Heart left ventricle (tissue), 16 donors: ENCODE measurements around the gene APH1A. TPM values are rescaled to one million over a fixed set of nuclear protein-coding genes. Genes with fewer than 3 reads are reported as not detected.

Experiments used
- ATAC-seq, 4 donors: fragments of 200-7000 bp; cut with Tn5 transposase; one replicate each; pipeline ENCODE4 v1.9.1; 2020 to 2022; ENCODE audit warnings: moderate library complexity in 4 of 4, mild to moderate bottlenecking in 3 of 4, moderate number of reproducible peaks in 1 of 4
- DNase-seq, 5 donors: peaks; one replicate each; pipeline ENCODE4 v3.0.0-alpha.2; 2020
- H3K27ac ChIP-seq, 12 donors: fragments of 200-600 bp; sonication (generic) in 4 of 12; one replicate each; pipeline versions ENCODE4 v1.5.0 to v1.8.0; 2016 to 2022; ENCODE audit warnings: mild to moderate bottlenecking in 2 of 12
- H3K27me3 ChIP-seq, 9 donors: fragments of 200-600 bp; sonication (generic) in 2 of 9; one replicate each; pipeline versions ENCODE4 v1.5.1 to v1.8.0; 2016 to 2022; ENCODE audit warnings: mild to moderate bottlenecking in 3 of 9
- H3K36me3 ChIP-seq, 9 donors: fragments of 200-600 bp; sonication (generic) in 2 of 9; one replicate each; pipeline versions ENCODE4 v1.5.0 to v1.8.0; 2018 to 2022; ENCODE audit warnings: mild to moderate bottlenecking in 2 of 9
- H3K4me1 ChIP-seq, 12 donors: fragments of 200-600 bp; sonication (generic) in 4 of 12; one replicate each; pipeline versions ENCODE4 v1.5.0 to v1.8.0; 2016 to 2022; ENCODE audit warnings: mild to moderate bottlenecking in 3 of 12
- H3K4me3 ChIP-seq, 12 donors: fragments of 200-600 bp; sonication (generic) in 4 of 12; one replicate each; pipeline versions ENCODE4 v1.5.0 to v1.8.0; 2017 to 2022; ENCODE audit warnings: mild to moderate bottlenecking in 9 of 12, moderate library complexity in 4 of 12
- H3K9me3 ChIP-seq, 12 donors: fragments of 200-600 bp; sonication (generic) in 4 of 12; one replicate each; pipeline versions ENCODE4 v1.5.0 to v1.8.0; 2016 to 2022; ENCODE audit warnings: mild to moderate bottlenecking in 1 of 12
- CTCF ChIP-seq, 12 donors: fragments of 200-600 bp; sonication (generic) in 4 of 12; IDR thresholded peaks; one replicate each; pipeline versions ENCODE4 v1.5.0 to v1.8.0; 2018 to 2022; ENCODE audit warnings: antibody characterized with exemption in 12 of 12, mild to moderate bottlenecking in 5 of 12
- POLR2A ChIP-seq, 2 donors: fragments of 450-650 bp; IDR thresholded peaks; one replicate each; pipeline ENCODE4 v1.6.1; 2017; ENCODE audit warnings: antibody characterized with exemption in 2 of 2, mild to moderate bottlenecking in 2 of 2, moderate library complexity in 2 of 2
- WGBS, 4 donors: extraction: QIAGEN DNeasy Blood & Tissue Kit in 2 of 4; methylation state at CpG; one replicate each; pipeline versions ENCODE4 v1.1.5 to v1.1.7; 2013 to 2018; 5-methylcytosine and 5-hydroxymethylcytosine counted together
- intact Hi-C, 10 donors: fragments of 100-400 bp; cut with DNase I; formaldehyde crosslinking; loops; one replicate each; pipeline versions ENCODE4 v1.11.1 to v1.14.2; 2022
- polyA plus RNA-seq, 2 donors: library from polyadenylated mRNA; stranded (reverse); fragments of 200-250 nt; gene quantifications; one replicate each; pipeline ENCODE4 v1.2.3, GENCODE V29; 2013
- total RNA-seq, 9 donors: library from RNA; depleted of rRNA in 2 of 9; stranded (reverse); fragments of >200 nt in 2 of 9; fragmentation: NEBNext Ultra II Directional in 3 of 9; extraction: Animal tissue kit (Norgen Biotek cat#: 25700) in 3 of 9; gene quantifications; one replicate each; pipeline versions ENCODE4 v1.1.0 to v1.2.4, GENCODE V29; 2016 to 2023
- donor health status: ischemic (EF 13 %, LVEDD 7.1; RV severe dilation, severe dysfunction).
- donor health status: healthy with polysubstance abuse.
- donor health status: DM: no; HTN: yes; CAD: no.
- donor health status: DM: no; HTN: no; CAD: no.
- donor health status: ischemic (EF 25% LVEDD 6.9; RV normal size, moderate dysfunction).
- donor health status: ischemic (EF 25% LVEDD 5.7; RV mildly dilated, moderate dysfunction).
- donor health status: healthy.
- donor health status: DM: yes; HTN: yes; CAD: no.
- donor health status: ischemic (EF 35%, LVEDD 5.7; RV mildly dilated, moderate dysfunction).
- donor health status: nonischemic (EF 11% LVEDD 7.7; RV severe dilation, severe dysfunction).
- donor health status: DM: yes; HTN: yes; CAD: no.
- donor health status: PGD.
- donor health status: ischemic (EF 29% LVEDD 5.4; RV normal size, mild dysfunction).
- donor health status: nonischemic (EF 23%, LVEDD 6.1; RV moderate dilation, normal function).

APH1A gene
- total and polyA plus RNA-seq, 11 donors = 50.1 to 102 (median 59.8) TPM

- WGBS, 4 donors = 0 to 3% (median 0%) methylated on average over 21 of the region's 21 CpGs
- Histone ChIP-seq H3K27ac (peak overlapping the region; percentile 86 to 99 (median 96)), H3K4me3 (peak overlapping the region; percentile 67 to 99 (median 92)), H3K36me3 (peaks cover 0 to 40% (median 36%) of the 10 kb centered on the region in 9 donors), H3K27me3 (no peaks in the 10 kb centered on the region), H3K4me1 (peaks cover 0 to 44% (median 23%) of the 10 kb centered on the region in 12 donors), H3K9me3 (no peaks in the 10 kb centered on the region)
- peak in 3 of 4 donors; percentile 35 to 52 (median 37) for ATAC-seq
- DNase-seq = peak in 3 of 5 donors; percentile 25 to 40 (median 35)
- intact Hi-C loops = no loop called here
- no peak for TF ChIP-seq CTCF (IDR thresholded peaks at IDR 0.05)
- no peak for TF ChIP-seq POLR2A (IDR thresholded peaks at IDR 0.05)
Observed at GRCh38 chr1:150268340-150268704, 494 bp downstream of the APH1A start.

GRCh38 chr1:150267896-150268295 lies 920 bp downstream of the APH1A start:
- WGBS, 4 donors = 12 to 19% (median 16%) methylated on average over 6 of the region's 6 CpGs
- Histone ChIP-seq H3K36me3 (peaks cover 0 to 40% (median 36%) of the 10 kb centered on the region in 9 donors), H3K4me1 (peaks cover 0 to 41% (median 23%) of the 10 kb centered on the region in 12 donors), H3K27me3 (no peaks in the 10 kb centered on the region), H3K9me3 (no peaks in the 10 kb centered on the region), H3K4me3 (peak overlapping the region; percentile 67 to 99 (median 92)), H3K27ac (peak overlapping the region in 11 of 12 donors; percentile 94 to 99 (median 96))
- TF ChIP-seq CTCF (IDR thresholded peaks at IDR 0.05) (no peak), POLR2A (IDR thresholded peaks at IDR 0.05) (no peak)
- intact Hi-C loops = no loop called here
- DNase-seq (no peak), ATAC-seq (no peak)

- Histone ChIP-seq H3K4me1 (peaks cover 0 to 29% (median 17%) of the 10 kb centered on the region in 12 donors), H3K27me3 (peaks cover 0 to 3% (median 0%) of the 10 kb centered on the region in 9 donors), H3K36me3 (peaks cover 0 to 40% (median 36%) of the 10 kb centered on the region in 9 donors), H3K4me3 (no peak overlapping the region), H3K9me3 (no peaks in the 10 kb centered on the region), H3K27ac (no peak overlapping the region)
- intact Hi-C loops = no loop called here
- TF ChIP-seq POLR2A (IDR thresholded peaks at IDR 0.05) (no peak), CTCF (IDR thresholded peaks at IDR 0.05) (no peak)
- WGBS, 4 donors = 79 to 84% (median 81%) methylated on average over 6 of the region's 6 CpGs
- ATAC-seq = no peak
- no peak for DNase-seq
Observed at GRCh38 chr1:150263549-150263948, 5.3 kb downstream of the APH1A start.

- DNase-seq = no peak
- Histone ChIP-seq H3K9me3 (no peaks in the 10 kb centered on the region), H3K27me3 (peaks cover 0 to 12% (median 0%) of the 10 kb centered on the region in 9 donors), H3K36me3 (peaks cover 0 to 40% (median 36%) of the 10 kb centered on the region in 9 donors), H3K4me1 (peaks cover 0 to 27% (median 14%) of the 10 kb centered on the region in 12 donors), H3K27ac (no peak overlapping the region), H3K4me3 (no peak overlapping the region)
- intact Hi-C loops = no loop called here
- WGBS, 4 donors = 82 to 88% (median 85%) methylated on average over 6 of the region's 6 CpGs
- ATAC-seq = no peak
- TF ChIP-seq POLR2A (IDR thresholded peaks at IDR 0.05) (no peak), CTCF (IDR thresholded peaks at IDR 0.05) (no peak)
Observed at GRCh38 chr1:150262388-150263320, 6.2 kb downstream of the APH1A start.
